ENCODE measurements around the gene EML5. TPM values are rescaled to one million over a fixed set of nuclear protein-coding genes. Genes with fewer than 3 reads are reported as not detected.

The EML5 gene
- total RNA-seq, 3 donors from 2014 or later (not counting 1 experiment from before 2014, with no cell fraction given) = 0.68 to 1.3 (median 1.0) TPM

- ATAC-seq (no peak), DNase-seq (no peak)
- H3K4me3 ChIP-seq (ENCODE audit: low read length) = no peak overlapping the region
- H3K4me1 ChIP-seq (ENCODE audit: control insufficient read depth, insufficient read depth, low read length) = no peaks in the 10 kb centered on the region
- no peaks in the 10 kb centered on the region for H3K4me1 Mint-ChIP-seq
- no peaks in the 10 kb centered on the region for H3K27me3 ChIP-seq (ENCODE audit: control insufficient read depth, insufficient read depth, low read length)
- no peak overlapping the region for H3K27ac ChIP-seq (ENCODE audit: low read length)
- no peaks in the 10 kb centered on the region for H3K36me3 ChIP-seq (ENCODE audit: control insufficient read depth, insufficient read depth, low read length)
- no peaks in the 10 kb centered on the region for H3K36me3 Mint-ChIP-seq
- no peak overlapping the region for H3K4me3 Mint-ChIP-seq
- 74% methylated on average over 1 of the region's 1 CpG for WGBS (ENCODE audit: insufficient coverage)
- peaks cover 41 to 52% of the 10 kb centered on the region in 2 donors for H3K27me3 Mint-ChIP-seq (ENCODE audit: low read depth in 2 of 2)
- H3K9me3 Mint-ChIP-seq = no peaks in the 10 kb centered on the region
- H3K9me3 ChIP-seq (ENCODE audit: control insufficient read depth, insufficient read depth, low read length) = no peaks in the 10 kb centered on the region
- no peak for TF ChIP-seq CTCF (IDR thresholded peaks at IDR 0.05)
- no peak overlapping the region for H3K27ac Mint-ChIP-seq
- intact Hi-C loops (cut with micrococcal nuclease) = no loop called here
Observed at GRCh38 chr14:88818018-88818417, 25.3 kb upstream of the EML5 start.

GRCh38 chr14:88815980-88816379, 23.2 kb upstream of the EML5 start:
- no peak overlapping the region for H3K27ac Mint-ChIP-seq
- no peak for TF ChIP-seq CTCF (IDR thresholded peaks at IDR 0.05)
- no peak overlapping the region for H3K4me3 ChIP-seq (ENCODE audit: low read length)
- no peaks in the 10 kb centered on the region for H3K36me3 ChIP-seq (ENCODE audit: control insufficient read depth, insufficient read depth, low read length)
- H3K9me3 Mint-ChIP-seq = no peaks in the 10 kb centered on the region
- H3K4me1 Mint-ChIP-seq = no peaks in the 10 kb centered on the region
- ATAC-seq (no peak), DNase-seq (no peak)
- H3K4me3 Mint-ChIP-seq = no peak overlapping the region
- H3K9me3 ChIP-seq (ENCODE audit: control insufficient read depth, insufficient read depth, low read length) = no peaks in the 10 kb centered on the region
- WGBS (ENCODE audit: insufficient coverage) = 93% methylated on average over 4 of the region's 4 CpGs
- peaks cover 51 to 56% of the 10 kb centered on the region in 2 donors for H3K27me3 Mint-ChIP-seq (ENCODE audit: low read depth in 2 of 2)
- no peak overlapping the region for H3K27ac ChIP-seq (ENCODE audit: low read length)
- peaks cover 2% of the 10 kb centered on the region for H3K27me3 ChIP-seq (ENCODE audit: control insufficient read depth, insufficient read depth, low read length)
- intact Hi-C loops (cut with micrococcal nuclease) = no loop called here
- no peaks in the 10 kb centered on the region for H3K36me3 Mint-ChIP-seq
- no peaks in the 10 kb centered on the region for H3K4me1 ChIP-seq (ENCODE audit: control insufficient read depth, insufficient read depth, low read length)

GRCh38 chr14:88808359-88808758, 15.6 kb upstream of the EML5 start:
- Mint-ChIP-seq H3K4me3 (no peak overlapping the region), H3K36me3 (no peaks in the 10 kb centered on the region), H3K9me3 (no peaks in the 10 kb centered on the region), H3K4me1 (no peaks in the 10 kb centered on the region), H3K27ac (no peak overlapping the region), H3K27me3 (ENCODE audit: low read depth in 2 of 2) (peaks cover 20 to 64% of the 10 kb centered on the region in 2 donors)
- no peak for DNase-seq
- ATAC-seq = no peak
- Histone ChIP-seq H3K9me3 (ENCODE audit: control insufficient read depth, insufficient read depth, low read length) (no peaks in the 10 kb centered on the region), H3K27ac (ENCODE audit: low read length) (no peak overlapping the region), H3K27me3 (ENCODE audit: control insufficient read depth, insufficient read depth, low read length) (peaks cover 10% of the 10 kb centered on the region), H3K4me1 (ENCODE audit: control insufficient read depth, insufficient read depth, low read length) (no peaks in the 10 kb centered on the region), H3K4me3 (ENCODE audit: low read length) (no peak overlapping the region), H3K36me3 (ENCODE audit: control insufficient read depth, insufficient read depth, low read length) (no peaks in the 10 kb centered on the region)
- intact Hi-C loops (cut with micrococcal nuclease) = no loop called here
- TF ChIP-seq CTCF (IDR thresholded peaks at IDR 0.05) = no peak

- Mint-ChIP-seq H3K4me3 (no peak overlapping the region), H3K4me1 (no peaks in the 10 kb centered on the region), H3K9me3 (no peaks in the 10 kb centered on the region), H3K36me3 (no peaks in the 10 kb centered on the region), H3K27ac (no peak overlapping the region), H3K27me3 (ENCODE audit: low read depth in 2 of 2) (peaks cover 8 to 67% of the 10 kb centered on the region in 2 donors)
- peaks cover 8% of the 10 kb centered on the region for H3K27me3 ChIP-seq (ENCODE audit: control insufficient read depth, insufficient read depth, low read length)
- no peaks in the 10 kb centered on the region for H3K36me3 ChIP-seq (ENCODE audit: control insufficient read depth, insufficient read depth, low read length)
- DNase-seq (no peak), ATAC-seq (no peak)
- H3K9me3 ChIP-seq (ENCODE audit: control insufficient read depth, insufficient read depth, low read length) = no peaks in the 10 kb centered on the region
- H3K27ac ChIP-seq (ENCODE audit: low read length) = no peak overlapping the region
- WGBS (ENCODE audit: insufficient coverage) = 67% methylated on average over 1 of the region's 1 CpG
- no peaks in the 10 kb centered on the region for H3K4me1 ChIP-seq (ENCODE audit: control insufficient read depth, insufficient read depth, low read length)
- intact Hi-C loops (cut with micrococcal nuclease) = no loop called here
- no peak overlapping the region for H3K4me3 ChIP-seq (ENCODE audit: low read length)
- no peak for TF ChIP-seq CTCF (IDR thresholded peaks at IDR 0.05)
Observed at GRCh38 chr14:88804477-88804876, 11.7 kb upstream of the EML5 start.
